KOPT-K1 (cell line): ENCODE measurements around the gene POLR2B.
"Not testable (repeated sequence)": the region's sequence is repeated elsewhere in the genome, so short reads cannot be mapped to it uniquely, and the experiment has no call there.

Source experiments
- H3K27ac ChIP-seq: fragments of 200-600 bp; sonication (generic); 2 replicates; pipeline ENCODE4 v1.5.1; 2016; ENCODE audit warnings: antibody characterized with exemption, mild to moderate bottlenecking, low read depth, low read length; ENCODE audit not compliant: poor library complexity, severe bottlenecking
- H3K36me3 ChIP-seq: fragments of 200-600 bp; sonication (generic); 2 replicates; pipeline ENCODE4 v1.5.1; 2017; ENCODE audit warnings: antibody characterized with exemption, mild to moderate bottlenecking, low read length, moderate library complexity; ENCODE audit not compliant: insufficient read depth
- H3K9me3 ChIP-seq: fragments of 200-600 bp; sonication (generic); 2 replicates; pipeline ENCODE4 v1.5.1; 2017; ENCODE audit warnings: antibody characterized with exemption, low read length, mild to moderate bottlenecking; ENCODE audit not compliant: insufficient read depth, poor library complexity, severe bottlenecking

POLR2B gene

GRCh38 chr4:57034520-57034919, 55.8 kb downstream of the POLR2B start:
- Histone ChIP-seq H3K36me3 (peaks cover 37% of the 10 kb centered on the region), H3K27ac (no peak overlapping the region), H3K9me3 (no peaks in the 10 kb centered on the region)

- H3K27ac ChIP-seq = no peak overlapping the region
- peaks cover 2% of the 10 kb centered on the region for H3K36me3 ChIP-seq
- no peaks in the 10 kb centered on the region for H3K9me3 ChIP-seq
These were observed 59.4 kb downstream of the POLR2B start for GRCh38 chr4:57037982-57038604.

GRCh38 chr4:57039345-57039744, 60.6 kb downstream of the POLR2B start:
- Histone ChIP-seq H3K27ac (no peak overlapping the region), H3K36me3 (no peaks in the 10 kb centered on the region), H3K9me3 (no peaks in the 10 kb centered on the region)

- Histone ChIP-seq H3K36me3 (no peaks in the 10 kb centered on the region), H3K9me3 (no peaks in the 10 kb centered on the region), H3K27ac (no peak overlapping the region)
These were observed 61.8 kb downstream of the POLR2B start for GRCh38 chr4:57040510-57040909.

- Histone ChIP-seq H3K36me3 (no peaks in the 10 kb centered on the region), H3K9me3 (no peaks in the 10 kb centered on the region), H3K27ac (no peak overlapping the region)
These were observed 62.3 kb downstream of the POLR2B start for GRCh38 chr4:57041020-57041419.

- no peak overlapping the region for H3K27ac ChIP-seq
- H3K9me3 ChIP-seq = peaks cover 8% of the 10 kb centered on the region
- no peaks in the 10 kb centered on the region for H3K36me3 ChIP-seq
These were observed 64.0 kb downstream of the POLR2B start for GRCh38 chr4:57042711-57043169.

DNA sequence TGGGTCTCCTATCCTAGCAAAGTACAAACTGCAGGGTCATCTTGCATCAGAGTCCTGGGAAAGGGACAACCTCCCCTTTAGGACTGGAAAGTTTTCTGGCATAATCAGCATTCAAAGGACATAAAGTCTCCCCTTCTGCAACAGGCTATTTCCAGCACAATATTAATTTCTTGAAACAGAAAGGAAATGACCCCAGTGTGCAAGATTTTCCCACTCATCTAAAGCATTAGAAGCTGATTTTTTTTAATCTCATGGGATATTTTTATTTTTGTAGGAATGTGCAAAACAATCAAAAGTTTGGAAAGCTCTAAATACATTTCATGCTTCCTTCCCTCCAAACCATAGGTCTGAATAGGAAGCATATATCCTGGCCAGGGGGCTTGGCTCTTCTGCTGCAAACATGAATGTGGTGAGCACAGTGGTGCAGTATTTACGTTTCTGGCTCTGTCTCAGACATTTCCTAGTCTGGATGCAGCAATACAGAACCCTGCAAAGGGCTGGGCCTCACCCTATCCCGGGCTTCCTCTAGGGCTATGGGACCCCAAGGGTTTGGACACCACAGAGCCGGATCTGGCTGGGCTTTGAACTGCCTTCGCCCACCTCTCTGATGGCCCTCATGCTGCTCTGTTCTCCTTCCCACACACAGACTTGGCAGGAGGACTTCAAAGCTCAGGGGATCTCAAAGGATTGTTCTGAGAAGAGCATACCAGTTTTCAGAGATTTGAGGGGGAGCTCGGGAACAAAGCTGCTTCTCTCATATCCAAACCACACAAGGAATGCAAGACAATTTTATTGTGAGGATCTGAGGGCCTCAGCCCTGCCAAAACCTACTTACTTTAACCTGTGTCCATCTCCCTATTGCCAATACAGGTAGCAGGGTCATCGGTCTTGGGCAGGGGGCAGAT, 64.9 kb downstream of the POLR2B start:
- peaks cover 8% of the 10 kb centered on the region for H3K9me3 ChIP-seq
- H3K27ac ChIP-seq = no peak overlapping the region
- no peaks in the 10 kb centered on the region for H3K36me3 ChIP-seq

DNA sequence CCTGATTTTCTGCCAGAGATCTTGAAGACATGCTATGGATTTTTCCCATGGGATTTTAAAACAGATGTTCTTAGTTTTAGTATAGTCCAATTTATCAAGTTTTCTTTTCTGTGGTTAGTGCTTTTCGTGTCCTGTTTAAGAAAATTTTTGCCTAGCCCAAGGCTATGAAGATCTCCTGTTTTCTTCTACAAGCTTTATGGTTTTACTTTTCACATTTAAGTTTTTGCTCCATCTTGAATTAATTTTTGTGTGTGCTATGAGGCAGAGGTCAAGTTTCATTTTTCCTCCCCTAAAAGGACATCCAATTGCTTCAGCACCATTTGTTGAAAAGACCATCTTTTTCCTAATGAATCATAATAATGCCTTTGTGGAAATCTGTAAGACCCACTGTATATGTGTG, 65.6 kb downstream of the POLR2B start:
- H3K27ac ChIP-seq = no peak overlapping the region
- peaks cover 8% of the 10 kb centered on the region for H3K9me3 ChIP-seq
- no peaks in the 10 kb centered on the region for H3K36me3 ChIP-seq

DNA sequence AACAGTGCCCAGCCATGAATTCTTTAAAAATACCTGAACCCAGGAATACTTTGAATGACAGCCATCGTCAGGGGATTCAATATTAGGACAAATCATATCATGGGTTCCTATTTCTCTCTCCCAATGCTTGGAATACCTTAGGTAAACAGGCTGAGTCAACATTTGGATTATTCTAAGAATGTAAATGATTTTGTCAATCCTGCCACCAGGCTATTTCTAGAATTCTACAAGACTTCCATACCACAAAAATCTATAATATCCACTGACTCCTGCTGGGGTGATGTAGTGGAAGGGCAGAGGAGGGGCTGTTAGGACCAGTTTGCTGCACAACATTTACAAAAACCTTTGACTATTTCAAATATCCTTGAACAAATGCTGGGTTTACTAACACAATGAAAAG, 66.3 kb downstream of the POLR2B start:
- no peaks in the 10 kb centered on the region for H3K36me3 ChIP-seq
- peaks cover 8% of the 10 kb centered on the region for H3K9me3 ChIP-seq
- H3K27ac ChIP-seq = no peak overlapping the region

- not testable (repeated sequence) for H3K9me3 ChIP-seq, H3K36me3 ChIP-seq, H3K27ac ChIP-seq
These were observed 68.3 kb downstream of the POLR2B start for GRCh38 chr4:57047046-57047445.

DNA sequence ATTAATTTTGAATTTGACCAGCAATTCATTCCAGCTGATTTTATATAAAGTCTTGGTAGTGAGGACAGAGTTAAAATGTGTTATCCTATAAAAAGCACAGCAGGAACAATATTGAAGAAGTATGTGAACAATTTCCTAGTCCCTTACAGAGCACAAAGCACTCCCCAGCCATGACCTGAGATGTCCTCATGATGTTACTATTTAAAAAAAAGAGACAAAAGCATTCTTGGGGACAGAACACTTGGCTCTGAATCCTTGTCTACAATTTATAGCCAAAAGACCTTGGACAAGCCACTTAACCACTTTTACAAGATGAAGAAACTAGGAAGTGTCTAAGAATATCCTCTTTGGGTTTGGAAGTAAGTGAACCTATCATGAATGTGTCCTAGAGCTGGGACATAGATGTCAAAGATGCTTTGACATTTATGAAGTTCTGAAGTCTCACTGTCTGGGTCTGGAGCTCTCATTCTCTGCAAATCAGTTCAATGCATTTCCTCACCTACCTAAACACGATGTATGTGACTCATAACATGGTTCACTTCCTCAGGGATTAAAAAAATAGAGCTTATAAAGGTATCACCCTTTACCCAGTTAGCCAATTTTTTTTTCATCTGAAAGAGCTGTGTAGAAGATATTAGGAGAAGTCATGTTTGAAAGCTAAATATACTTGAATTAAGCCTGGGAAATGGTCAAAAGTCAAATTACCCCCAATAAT, 70.1 kb downstream of the POLR2B start:
- H3K9me3 ChIP-seq = peaks cover 8% of the 10 kb centered on the region
- no peak overlapping the region for H3K27ac ChIP-seq
- no peaks in the 10 kb centered on the region for H3K36me3 ChIP-seq

GRCh38 chr4:57051095-57051494, 72.4 kb downstream of the POLR2B start:
- Histone ChIP-seq H3K36me3 (no peaks in the 10 kb centered on the region), H3K27ac (no peak overlapping the region), H3K9me3 (peaks cover 8% of the 10 kb centered on the region)

DNA sequence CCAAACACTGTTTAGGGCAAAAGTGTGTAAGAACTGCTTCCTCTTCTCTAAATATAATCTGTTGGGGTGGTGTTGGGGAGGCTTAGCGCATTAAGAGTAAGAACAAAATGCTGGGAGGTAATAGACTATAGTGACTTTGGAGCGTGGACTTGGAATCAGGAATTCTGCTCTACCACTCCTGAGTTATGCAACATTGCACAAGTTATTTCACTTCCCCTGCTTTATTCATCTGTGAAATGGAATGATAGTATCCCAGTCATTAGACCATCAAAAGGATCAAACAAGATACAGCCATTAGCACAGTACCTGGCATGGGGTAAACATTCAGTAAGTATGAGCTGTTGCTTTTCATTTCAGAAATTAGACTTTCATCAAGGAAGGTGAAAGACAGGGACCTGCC, 72.8 kb downstream of the POLR2B start:
- no peak overlapping the region for H3K27ac ChIP-seq
- peaks cover 8% of the 10 kb centered on the region for H3K9me3 ChIP-seq
- no peaks in the 10 kb centered on the region for H3K36me3 ChIP-seq

- H3K27ac ChIP-seq = no peak overlapping the region
- no peaks in the 10 kb centered on the region for H3K36me3 ChIP-seq
- no peaks in the 10 kb centered on the region for H3K9me3 ChIP-seq
These were observed 74.8 kb downstream of the POLR2B start for GRCh38 chr4:57053508-57053907.

GRCh38 chr4:57055886-57056285, 77.2 kb downstream of the POLR2B start:
- no peak overlapping the region for H3K27ac ChIP-seq
- no peaks in the 10 kb centered on the region for H3K9me3 ChIP-seq
- H3K36me3 ChIP-seq = no peaks in the 10 kb centered on the region
